Stomach (tissue), 9 donors: Measurements from ENCODE around the gene SLC22A14. TPM values are rescaled to one million over a fixed set of nuclear protein-coding genes. Genes with fewer than 3 reads are reported as not detected.

Source experiments
- DNase-seq, 2 donors: peaks; one replicate each; pipeline versions ENCODE4 v3.0.0 to v3.0.0-alpha.2; 2013 to 2019
- H3K27ac ChIP-seq, 5 donors: fragments of 200-600 bp in 4 of 5; sonication (generic) in 4 of 5; one replicate each; pipeline ENCODE4 v1.5.1; 2013 to 2019; ENCODE audit warnings: mild to moderate bottlenecking in 1 of 5, moderate library complexity in 1 of 5
- H3K27me3 ChIP-seq, 3 donors: fragments of 200-600 bp; sonication (generic); one replicate each; pipeline ENCODE4 v1.5.1; 2017 to 2019; ENCODE audit warnings: mixed run types in 1 of 3
- H3K36me3 ChIP-seq, 4 donors: fragments of 200-600 bp; sonication (generic); 1 replicate in 3 of 4; 2 replicates in 1 of 4; pipeline ENCODE4 v1.5.1; 2016 to 2019
- H3K4me1 ChIP-seq, 4 donors: fragments of 200-600 bp; sonication (generic); one replicate each; pipeline ENCODE4 v1.5.1; 2016 to 2019
- H3K4me3 ChIP-seq, 4 donors: fragments of 200-600 bp; sonication (generic) in 3 of 4; one replicate each; pipeline ENCODE4 v1.5.1; 2016 to 2019; ENCODE audit warnings: mild to moderate bottlenecking in 1 of 4
- H3K9me3 ChIP-seq, 4 donors: fragments of 200-600 bp; sonication (generic); one replicate each; pipeline ENCODE4 v1.5.1; 2016 to 2019
- EP300 ChIP-seq: sonication (generic); formaldehyde crosslinking; IDR thresholded peaks from one replicate; pipeline ENCODE4 v1.6.1; 2017; ENCODE audit warnings: antibody characterized with exemption
- POLR2A ChIP-seq, 4 donors: fragments of 450-650 bp; IDR thresholded peaks; one replicate each; pipeline ENCODE4 v1.6.1; 2016; ENCODE audit warnings: antibody characterized with exemption in 4 of 4, control low read depth in 2 of 4, mild to moderate bottlenecking in 1 of 4, moderate library complexity in 1 of 4
- POLR2AphosphoS5 ChIP-seq, 3 donors: sonication (generic); formaldehyde crosslinking; IDR thresholded peaks; one replicate each; pipeline ENCODE4 v1.6.1; 2016; ENCODE audit warnings: antibody characterized with exemption in 3 of 3
- WGBS, 5 donors: extraction: QIAGEN DNeasy Blood & Tissue Kit in 3 of 5; methylation state at CpG; one replicate each; pipeline versions ENCODE4 v1.1.5 to v1.1.7; 2013 to 2018; 5-methylcytosine and 5-hydroxymethylcytosine counted together
- intact Hi-C: fragments of 100-400 bp; cut with DNase I; formaldehyde crosslinking; loops from one replicate; pipeline ENCODE4 v1.15.1; 2023; ENCODE audit warnings: low total_unique reads
- polyA plus RNA-seq, 3 donors: library from polyadenylated mRNA; stranded (reverse); fragments of 200-250 nt; gene quantifications; one replicate each; pipeline ENCODE4 v1.2.3, GENCODE V29; 2013
- total RNA-seq, 5 donors: library from RNA; depleted of rRNA; stranded (reverse); fragments of >200 nt; gene quantifications; one replicate each; pipeline versions ENCODE4 v1.1.0 to v1.2.3, GENCODE V29; 2014 to 2016
- TF ChIP-seq, protein P1 (sequence below), 7 experiments: fragments of 450-650 bp in 4 of 7; fragments of 200-600 bp in 3 of 7; sonication (generic) in 3 of 7; IDR thresholded peaks; one replicate each; pipeline ENCODE4 v1.5.1; 2016 to 2019; ENCODE audit warnings: antibody characterized with exemption in 7 of 7, control low read depth in 2 of 7, mild to moderate bottlenecking in 1 of 7
- donor health status: healthy with polysubstance abuse.
- donor health status: Bipolar disorder and iron deficiency.
- donor health status: healthy.

The SLC22A14 gene
- total and polyA plus RNA-seq, 8 donors = 0.08 to 0.31 TPM; not detected in 6

DNA sequence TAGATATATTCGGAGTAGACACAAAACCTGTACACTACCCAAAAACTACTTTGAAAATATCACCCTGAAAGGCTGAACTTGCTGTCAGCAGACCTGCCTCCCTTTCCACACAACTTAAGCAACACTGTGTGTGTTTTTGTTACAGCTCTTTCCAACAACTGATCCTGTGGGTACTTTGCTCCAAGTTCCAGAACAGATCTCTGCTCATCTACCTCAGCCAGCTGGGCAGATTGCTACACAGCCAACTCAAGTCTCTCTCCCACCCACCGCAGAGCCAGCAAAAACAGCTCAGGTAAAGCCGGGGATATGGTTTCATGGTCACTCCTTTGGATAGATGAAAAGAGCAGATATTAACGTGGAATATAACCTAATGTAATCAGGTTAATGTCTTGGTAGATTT is 36.2 kb upstream of the SLC22A14 start:
- Histone ChIP-seq H3K9me3 (no peaks in the 10 kb centered on the region), H3K36me3 (peaks cover 0 to 73% (median 68%) of the 10 kb centered on the region in 4 donors), H3K4me3 (no peak overlapping the region), H3K27me3 (no peaks in the 10 kb centered on the region), H3K27ac (no peak overlapping the region), H3K4me1 (peaks cover 0 to 9% (median 2%) of the 10 kb centered on the region in 4 donors)
- DNase-seq = no peak
- TF ChIP-seq, protein P1, sequence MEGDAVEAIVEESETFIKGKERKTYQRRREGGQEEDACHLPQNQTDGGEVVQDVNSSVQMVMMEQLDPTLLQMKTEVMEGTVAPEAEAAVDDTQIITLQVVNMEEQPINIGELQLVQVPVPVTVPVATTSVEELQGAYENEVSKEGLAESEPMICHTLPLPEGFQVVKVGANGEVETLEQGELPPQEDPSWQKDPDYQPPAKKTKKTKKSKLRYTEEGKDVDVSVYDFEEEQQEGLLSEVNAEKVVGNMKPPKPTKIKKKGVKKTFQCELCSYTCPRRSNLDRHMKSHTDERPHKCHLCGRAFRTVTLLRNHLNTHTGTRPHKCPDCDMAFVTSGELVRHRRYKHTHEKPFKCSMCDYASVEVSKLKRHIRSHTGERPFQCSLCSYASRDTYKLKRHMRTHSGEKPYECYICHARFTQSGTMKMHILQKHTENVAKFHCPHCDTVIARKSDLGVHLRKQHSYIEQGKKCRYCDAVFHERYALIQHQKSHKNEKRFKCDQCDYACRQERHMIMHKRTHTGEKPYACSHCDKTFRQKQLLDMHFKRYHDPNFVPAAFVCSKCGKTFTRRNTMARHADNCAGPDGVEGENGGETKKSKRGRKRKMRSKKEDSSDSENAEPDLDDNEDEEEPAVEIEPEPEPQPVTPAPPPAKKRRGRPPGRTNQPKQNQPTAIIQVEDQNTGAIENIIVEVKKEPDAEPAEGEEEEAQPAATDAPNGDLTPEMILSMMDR (IDR thresholded peaks at IDR 0.05) = no peak
- TF ChIP-seq POLR2AphosphoS5 (IDR thresholded peaks at IDR 0.05) (no peak), POLR2A (IDR thresholded peaks at IDR 0.05) (no peak), EP300 (no peak)
- WGBS, 5 donors = 92 to 94% (median 93%) methylated on average over 4 of the region's 4 CpGs
- intact Hi-C loops = no loop called here

DNA sequence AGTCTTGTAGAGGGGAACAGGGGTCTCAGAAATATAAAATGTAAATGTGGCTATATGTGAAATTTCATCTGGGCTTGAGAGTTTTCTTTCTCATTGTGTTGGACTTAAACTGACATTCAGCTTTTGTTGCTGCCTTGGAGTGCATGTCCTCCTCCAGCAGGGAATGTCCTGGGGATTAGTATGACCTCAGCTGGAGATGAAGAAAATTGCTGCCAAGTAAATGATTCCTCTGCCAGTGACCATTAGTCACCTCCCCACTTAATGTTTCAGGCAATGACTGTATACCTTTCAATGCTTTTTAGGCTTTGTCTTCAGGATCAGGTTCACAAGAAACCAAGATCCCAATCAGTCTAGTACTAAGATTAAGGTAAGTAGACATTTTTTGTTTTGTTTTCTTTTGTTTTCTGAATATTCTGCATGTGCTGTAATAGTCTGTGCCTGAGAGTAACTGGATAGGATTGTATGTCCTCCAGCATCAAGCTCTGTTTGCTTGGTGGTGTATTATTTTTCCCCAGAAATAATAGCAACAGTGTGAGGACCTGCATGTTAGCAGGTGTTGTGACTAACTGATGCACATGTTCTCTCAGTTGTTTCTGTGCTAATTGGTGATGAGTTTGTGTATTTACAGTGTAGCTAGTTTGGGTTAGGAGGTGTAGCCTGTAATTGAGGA is 34.6 kb upstream of the SLC22A14 start:
- intact Hi-C loops = no loop called here
- TF ChIP-seq, protein P1 (IDR thresholded peaks at IDR 0.05) = peak in 1 of 7 experiments; percentile 10
- TF ChIP-seq EP300 = no peak
- peak in 1 of 3 donors; percentile 33 for TF ChIP-seq POLR2AphosphoS5 (IDR thresholded peaks at IDR 0.05)
- H3K36me3 ChIP-seq = peaks cover 6 to 84% (median 79%) of the 10 kb centered on the region in 4 donors
- H3K4me1 ChIP-seq = peaks cover 0 to 9% (median 2%) of the 10 kb centered on the region in 4 donors
- no peaks in the 10 kb centered on the region for H3K27me3 ChIP-seq
- H3K27ac ChIP-seq = no peak overlapping the region
- peak in 1 of 2 donors; percentile 40 for DNase-seq
- no peaks in the 10 kb centered on the region for H3K9me3 ChIP-seq
- no peak overlapping the region for H3K4me3 ChIP-seq

DNA sequence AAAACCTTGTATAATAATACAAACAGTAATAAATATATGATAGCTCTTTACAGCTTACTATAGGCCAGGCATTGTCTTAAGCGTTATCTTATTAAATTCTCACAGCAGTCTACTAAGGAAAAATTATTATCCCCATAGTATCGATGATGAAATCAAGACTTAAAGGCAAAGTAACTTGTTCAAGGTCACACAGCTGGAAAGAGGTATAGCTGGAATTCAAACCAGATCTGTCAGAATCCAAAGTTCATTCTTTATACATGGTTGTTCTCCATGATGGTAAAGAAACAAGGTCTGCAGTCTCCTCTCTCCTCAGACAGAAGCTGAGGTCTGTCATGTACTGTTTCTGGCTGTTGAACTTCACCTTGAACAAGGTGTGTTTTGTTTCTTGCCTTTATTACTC is 31.9 kb upstream of the SLC22A14 start:
- Histone ChIP-seq H3K4me3 (no peak overlapping the region), H3K4me1 (peaks cover 0 to 9% (median 2%) of the 10 kb centered on the region in 4 donors), H3K27ac (no peak overlapping the region), H3K36me3 (peaks cover 22 to 97% (median 95%) of the 10 kb centered on the region in 4 donors), H3K9me3 (no peaks in the 10 kb centered on the region), H3K27me3 (no peaks in the 10 kb centered on the region)
- TF ChIP-seq POLR2A (IDR thresholded peaks at IDR 0.05) = no peak
- TF ChIP-seq POLR2AphosphoS5 (IDR thresholded peaks at IDR 0.05) = no peak
- TF ChIP-seq, protein P1 (IDR thresholded peaks at IDR 0.05) = no peak
- TF ChIP-seq EP300 = no peak
- WGBS, 5 donors = 86 to 97% (median 96%) methylated on average over 2 of the region's 2 CpGs
- DNase-seq = no peak
- intact Hi-C loops = no loop called here

DNA sequence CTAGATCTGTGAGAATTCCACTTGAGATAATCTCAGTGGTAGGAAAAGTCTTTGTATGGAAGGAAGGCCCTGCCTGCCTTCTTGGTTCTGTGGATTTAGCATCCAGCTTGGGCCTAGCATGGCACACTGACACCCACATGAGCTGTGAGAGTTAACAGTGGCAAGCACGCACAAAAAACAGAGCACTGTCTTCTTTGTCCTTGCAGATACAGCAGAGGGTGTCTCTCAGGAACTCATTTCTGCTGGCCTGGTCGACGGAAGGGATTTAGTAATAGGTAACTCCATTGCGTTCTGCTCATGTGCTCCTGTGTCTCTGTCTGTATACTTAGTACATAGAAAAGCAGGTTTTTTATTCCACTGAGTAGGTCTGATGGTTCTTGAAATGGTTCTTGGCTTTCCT is 30.9 kb upstream of the SLC22A14 start:
- Histone ChIP-seq H3K27ac (no peak overlapping the region), H3K9me3 (no peaks in the 10 kb centered on the region), H3K4me1 (peaks cover 0 to 9% (median 2%) of the 10 kb centered on the region in 4 donors), H3K36me3 (peaks cover 22 to 90% (median 89%) of the 10 kb centered on the region in 4 donors), H3K27me3 (no peaks in the 10 kb centered on the region), H3K4me3 (no peak overlapping the region)
- TF ChIP-seq EP300 = no peak
- 93 to 97% (median 96%) methylated on average over 4 of the region's 4 CpGs for WGBS, 5 donors
- no peak for DNase-seq
- intact Hi-C loops = no loop called here

DNA sequence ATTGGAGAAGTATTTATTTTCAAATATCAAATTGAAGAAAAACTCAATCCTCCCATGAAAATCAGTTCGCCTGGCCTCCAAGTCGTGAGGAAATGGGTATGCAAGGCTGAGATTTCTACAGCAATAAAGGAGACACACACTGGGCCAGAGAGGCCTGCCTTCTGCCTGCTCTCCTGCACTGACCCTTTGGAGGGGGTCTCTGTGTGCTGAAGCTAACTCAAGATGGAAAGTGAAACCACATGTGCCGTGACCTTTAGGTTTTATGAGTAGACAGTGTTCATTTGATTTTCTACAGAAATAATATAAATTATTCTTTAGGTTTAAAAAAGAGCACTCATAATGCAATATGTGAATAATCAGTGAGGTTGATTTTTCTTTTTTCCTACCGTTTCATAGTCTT is 28.4 kb upstream of the SLC22A14 start:
- H3K4me1 ChIP-seq = peaks cover 0 to 3% (median 0%) of the 10 kb centered on the region in 4 donors
- no peak for DNase-seq
- H3K27ac ChIP-seq = no peak overlapping the region
- WGBS, 5 donors = 91 to 97% (median 93%) methylated on average over 4 of the region's 4 CpGs
- H3K36me3 ChIP-seq = peaks cover 22 to 65% (median 64%) of the 10 kb centered on the region in 4 donors
- no peak overlapping the region for H3K4me3 ChIP-seq
- no peaks in the 10 kb centered on the region for H3K27me3 ChIP-seq
- intact Hi-C loops = no loop called here
- no peaks in the 10 kb centered on the region for H3K9me3 ChIP-seq
- TF ChIP-seq, protein P1 (IDR thresholded peaks at IDR 0.05) = no peak
- TF ChIP-seq EP300 (no peak), POLR2A (IDR thresholded peaks at IDR 0.05) (no peak), POLR2AphosphoS5 (IDR thresholded peaks at IDR 0.05) (no peak)
